SKM-1 treated with dmso at 0.1 percent for 144 hours (cell line): Measurements from ENCODE around the gene RABAC1.
"Not testable (repeated sequence)": the region's sequence is repeated elsewhere in the genome, so short reads cannot be mapped to it uniquely, and the experiment has no call there.

ENCODE experiments used
- DNase-seq: peaks from one replicate; lab custom pipeline; 2025; ENCODE audit not compliant: unreplicated experiment; lab: John Stamatoyannopoulos, UW

The RABAC1 gene

GRCh38 chr19:41959056-41960053 is at the start of gene RABAC1:
Gene RABAC1, minus strand, starts transcription at chr19:41959321. Its CDS starts 29 bp downstream, at chr19:41959292.
- DNase-seq, result peak; percentile 60

- no peak for DNase-seq
These were observed 47.4 kb upstream of the RABAC1 start for GRCh38 chr19:42006569-42006968.

GRCh38 chr19:42005504-42005903 is 46.4 kb upstream of the RABAC1 start:
- no peak for DNase-seq

GRCh38 chr19:42003506-42004294 is 44.6 kb upstream of the RABAC1 start:
- no peak for DNase-seq

GRCh38 chr19:41999878-42000208 is 40.7 kb upstream of the RABAC1 start:
- DNase-seq, result no peak

- no peak for DNase-seq
These were observed 40.2 kb upstream of the RABAC1 start for GRCh38 chr19:41999071-41999877.

- DNase-seq, result no peak
These were observed 39.3 kb upstream of the RABAC1 start for GRCh38 chr19:41998246-41999020.

- DNase-seq, result no peak
These were observed 38.7 kb upstream of the RABAC1 start for GRCh38 chr19:41997851-41998229.

- DNase-seq, result no peak
These were observed 38.2 kb upstream of the RABAC1 start for GRCh38 chr19:41997121-41997850.

- no peak for DNase-seq
These were observed 37.1 kb upstream of the RABAC1 start for GRCh38 chr19:41995959-41996797.

GRCh38 chr19:41994994-41995958 is 36.2 kb upstream of the RABAC1 start:
- no peak for DNase-seq

- no peak for DNase-seq
These were observed 35.4 kb upstream of the RABAC1 start for GRCh38 chr19:41994521-41994971.

- DNase-seq, result no peak
These were observed 34.7 kb upstream of the RABAC1 start, which contains the start of gene ATP1A3 for GRCh38 chr19:41993612-41994483. Gene ATP1A3, minus strand, starts transcription at chr19:41994230. Its CDS starts 154 bp downstream, at chr19:41994076.

- not testable (repeated sequence) for DNase-seq
These were observed 32.9 kb upstream of the RABAC1 start for GRCh38 chr19:41991925-41992569.

GRCh38 chr19:41991025-41991424 is 31.9 kb upstream of the RABAC1 start:
- DNase-seq, result no peak

GRCh38 chr19:41990615-41991014 is 31.5 kb upstream of the RABAC1 start:
- no peak for DNase-seq
